T-cell (primary cell): ENCODE data around the gene HAND1. TPM values are rescaled to one million over a fixed set of nuclear protein-coding genes. Genes with fewer than 3 reads are reported as not detected.
A peak's percentile ranks its signal among the peaks of the same experiment; 100 is the strongest.

Experiments used
- ATAC-seq, 4 experiments: fragments of 200-7000 bp in 3 of 4; fragments of 150-1000 bp in 1 of 4; cut with Tn5 transposase; replicated peaks in 1 of 4; 1 replicate in 3 of 4; 2 replicates in 1 of 4; pipeline ENCODE4 v1.10.0; 2021; ENCODE audit warnings: moderate library complexity in 3 of 4, mild to moderate bottlenecking in 2 of 4, moderate number of reproducible peaks in 1 of 4
- CTCF ChIA-PET, 2 donors: fragments of 300-600 bp; sonication (Branson Sonifier 250); formaldehyde crosslinking; loops; one replicate each; lab custom pipeline; 2022; ENCODE audit warnings: antibody characterized with exemption in 2 of 2; lab: Charles Lee
- POLR2A ChIA-PET, 2 donors: fragments of 300-600 bp; sonication (Branson Sonifier 250); formaldehyde crosslinking; loops; one replicate each; lab custom pipeline; 2022; ENCODE audit warnings: antibody characterized with exemption in 2 of 2; lab: Charles Lee
- DNase-seq, 35 experiments: peaks; one replicate each; pipeline versions ENCODE4 v3.0.0 to v3.0.0-alpha.2; 2013 to 2023
- H3K27ac ChIP-seq: one replicate; pipeline ENCODE4 v1.5.1; 2013; ENCODE audit warnings: low read length
- H3K27me3 ChIP-seq, 2 experiments: replicated peaks in 1 of 2; 1 replicate in 1 of 2; 2 replicates in 1 of 2; pipeline versions ENCODE4 v1.6.1 to v1.7.0; 2013; ENCODE audit warnings: low read length in 1 of 2, mixed read lengths in 1 of 2; ENCODE audit not compliant: control insufficient read depth in 2 of 2, insufficient read depth in 2 of 2; ENCODE audit errors: extremely low read depth in 1 of 2
- H3K36me3 ChIP-seq, 2 donors: 1 replicate in 1 of 2; 2 replicates in 1 of 2; pipeline versions ENCODE4 v1.6.1 to v1.7.0; 2013; ENCODE audit warnings: low read length in 1 of 2; ENCODE audit not compliant: control insufficient read depth in 2 of 2, insufficient read depth in 1 of 2; ENCODE audit errors: extremely low read depth in 1 of 2
- H3K4me1 ChIP-seq, 2 experiments: 1 replicate in 1 of 2; 2 replicates in 1 of 2; pipeline versions ENCODE4 v1.6.1 to v1.7.0; 2013; ENCODE audit warnings: low read length in 2 of 2, mixed read lengths in 1 of 2; ENCODE audit not compliant: insufficient read depth in 2 of 2, control insufficient read depth in 1 of 2; ENCODE audit errors: extremely low read depth in 1 of 2
- H3K4me3 ChIP-seq, 2 donors: 1 replicate in 1 of 2; 2 replicates in 1 of 2; pipeline versions ENCODE4 v1.5.1 to v1.7.0; 2013; ENCODE audit warnings: mild to moderate bottlenecking in 2 of 2, low read length in 1 of 2, moderate library complexity in 1 of 2; ENCODE audit not compliant: control insufficient read depth in 1 of 2; ENCODE audit errors: extremely low read depth in 1 of 2
- H3K9me3 ChIP-seq: 2 replicates; pipeline ENCODE4 v1.7.0; 2013
- H3K27ac Mint-ChIP-seq, 2 donors: one replicate each; pipeline ENCODE4 v1.8.0; 2020 to 2021; ENCODE audit warnings: mild to moderate bottlenecking in 2 of 2, mixed read lengths in 2 of 2
- H3K27me3 Mint-ChIP-seq, 2 donors: one replicate each; pipeline ENCODE4 v1.8.0; 2021 to 2022; ENCODE audit warnings: mixed read lengths in 2 of 2
- H3K36me3 Mint-ChIP-seq: one replicate; pipeline ENCODE4 v1.8.0; 2021; ENCODE audit warnings: mixed read lengths
- H3K4me1 Mint-ChIP-seq, 3 donors: one replicate each; pipeline ENCODE4 v1.8.0; 2020 to 2022; ENCODE audit warnings: mixed read lengths in 3 of 3, mild to moderate bottlenecking in 1 of 3
- H3K4me3 Mint-ChIP-seq, 3 donors: one replicate each; pipeline ENCODE4 v1.8.0; 2020 to 2022; ENCODE audit warnings: mild to moderate bottlenecking in 3 of 3, mixed read lengths in 3 of 3, moderate library complexity in 3 of 3
- H3K9me3 Mint-ChIP-seq, 3 donors: one replicate each; pipeline ENCODE4 v1.8.0; 2020 to 2022; ENCODE audit warnings: mixed read lengths in 3 of 3
- WGBS: methylation state at CpG from one replicate; pipeline ENCODE4 v1.1.5; 2013; ENCODE audit warnings: missing lambda C conversion rate; ENCODE audit not compliant: insufficient coverage; 5-methylcytosine and 5-hydroxymethylcytosine counted together
- total RNA-seq, 35 experiments: library from RNA in 6 of 35; stranded (reverse) in 6 of 35; fragments of 120-200 nt in 1 of 35; gene quantifications; one replicate each; pipeline versions ENCODE4 v1.2.1 to v1.2.4 and lab custom pipeline; 2013 to 2026

HAND1 gene
- total RNA-seq, 5 donors from 2014 or later (not counting 1 experiment from before 2014, with no cell fraction given) = not detected

GRCh38 chr5:154459015-154459414 lies 19.0 kb downstream of the HAND1 start:
- no peaks in the 10 kb centered on the region for H3K4me1 Mint-ChIP-seq
- H3K36me3 ChIP-seq = peaks cover 5 to 41% of the 10 kb centered on the region in 2 donors
- WGBS = 80% methylated on average over 2 of the region's 3 CpGs
- ATAC-seq (no peak), DNase-seq (no peak)
- ChIA-PET CTCF (no interaction called here), POLR2A (no interaction called here)
- no peaks in the 10 kb centered on the region for H3K9me3 ChIP-seq
- no peak overlapping the region for H3K27ac Mint-ChIP-seq
- H3K27me3 Mint-ChIP-seq = no peaks in the 10 kb centered on the region
- H3K9me3 Mint-ChIP-seq = no peaks in the 10 kb centered on the region
- no peaks in the 10 kb centered on the region for H3K4me1 ChIP-seq
- H3K27ac ChIP-seq = no peak overlapping the region
- no peaks in the 10 kb centered on the region for H3K27me3 ChIP-seq
- peaks cover 52% of the 10 kb centered on the region for H3K36me3 Mint-ChIP-seq
- H3K4me3 Mint-ChIP-seq = no peak overlapping the region
- no peak overlapping the region for H3K4me3 ChIP-seq

DNA sequence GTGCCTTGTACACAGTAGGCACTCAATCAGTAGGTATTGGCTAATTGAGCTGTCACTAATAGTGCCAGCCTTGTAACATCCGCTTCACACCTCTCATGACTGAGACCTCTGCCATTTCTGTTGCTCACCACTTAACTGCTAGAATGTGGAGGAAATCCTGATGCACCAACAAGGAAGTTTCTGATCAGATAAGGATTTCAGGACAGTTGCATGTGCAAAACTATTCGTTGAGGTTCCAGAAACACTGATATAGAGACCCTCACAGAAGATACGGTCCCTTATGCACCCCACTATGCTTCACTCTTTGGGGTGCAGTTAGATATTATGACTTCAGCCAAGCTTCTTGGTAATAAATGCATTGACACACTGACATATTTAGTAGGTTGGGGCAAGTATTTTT lies 21.5 kb downstream of the HAND1 start:
- Mint-ChIP-seq H3K36me3 (peaks cover 65% of the 10 kb centered on the region), H3K9me3 (no peaks in the 10 kb centered on the region), H3K4me1 (peaks cover 0 to 7% (median 0%) of the 10 kb centered on the region in 3 donors), H3K27me3 (no peaks in the 10 kb centered on the region), H3K4me3 (no peak overlapping the region), H3K27ac (no peak overlapping the region)
- no peaks in the 10 kb centered on the region for H3K4me1 ChIP-seq
- ChIA-PET POLR2A (interaction anchor here in 1 of 2 donors (0.5 kb wide), 1 partner anchor 13 kb away, joined by 4 read pairs; no protein-coding TSS in a partner anchor), CTCF (no interaction called here)
- no peaks in the 10 kb centered on the region for H3K27me3 ChIP-seq
- H3K36me3 ChIP-seq = peaks cover 5 to 65% of the 10 kb centered on the region in 2 donors
- no peak overlapping the region for H3K27ac ChIP-seq
- DNase-seq = no peak
- H3K4me3 ChIP-seq = no peak overlapping the region
- WGBS = no CpG with 5 or more reads among the region's 3 CpGs
- ATAC-seq = no peak
- no peaks in the 10 kb centered on the region for H3K9me3 ChIP-seq

- CTCF ChIA-PET = no interaction called here
Observed at GRCh38 chr5:154455585-154455984, 22.4 kb downstream of the HAND1 start.

DNA sequence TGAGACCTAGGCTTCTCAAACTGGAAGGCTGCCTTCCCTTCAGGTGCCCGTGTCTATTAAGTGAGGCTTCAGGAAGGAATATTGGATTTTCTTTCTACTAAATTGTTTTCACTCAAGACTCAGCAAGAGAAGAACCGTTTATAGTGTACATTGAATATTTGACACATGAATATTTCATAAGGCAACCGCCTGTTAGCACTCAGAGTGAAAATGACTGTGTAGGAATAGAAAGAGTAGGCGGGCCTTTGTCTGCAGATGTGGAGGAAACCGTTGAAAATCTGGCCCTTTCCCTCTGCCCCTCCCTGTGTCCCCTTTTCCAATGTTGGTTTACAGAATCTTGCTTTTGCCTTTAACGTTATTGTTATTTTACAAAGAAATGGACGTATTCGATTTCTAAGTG lies 26.1 kb downstream of the HAND1 start:
- POLR2A ChIA-PET = no interaction called here

More at GRCh38 chr5:154455585-154455984, 22.4 kb downstream of the HAND1 start:
- H3K9me3 Mint-ChIP-seq = no peaks in the 10 kb centered on the region
- Histone ChIP-seq H3K27ac (no peak overlapping the region), H3K4me3 (no peak overlapping the region), H3K9me3 (no peaks in the 10 kb centered on the region), H3K4me1 (no peaks in the 10 kb centered on the region), H3K36me3 (peaks cover 2 to 74% of the 10 kb centered on the region in 2 donors), H3K27me3 (no peaks in the 10 kb centered on the region)
- H3K27me3 Mint-ChIP-seq = no peaks in the 10 kb centered on the region
- H3K36me3 Mint-ChIP-seq = peaks cover 69% of the 10 kb centered on the region
- no CpG with 5 or more reads among the region's 5 CpGs for WGBS
- POLR2A ChIA-PET = no interaction called here
- DNase-seq = no peak
- H3K4me1 Mint-ChIP-seq = peaks cover under 1 to 10% (median 3%) of the 10 kb centered on the region in 3 donors
- H3K27ac Mint-ChIP-seq = no peak overlapping the region
- no peak for ATAC-seq
- H3K4me3 Mint-ChIP-seq = no peak overlapping the region

GRCh38 chr5:154449786-154450185 lies 28.2 kb downstream of the HAND1 start:
- H3K36me3 Mint-ChIP-seq = peaks cover 36% of the 10 kb centered on the region
- Histone ChIP-seq H3K9me3 (no peaks in the 10 kb centered on the region), H3K27ac (no peak overlapping the region), H3K4me3 (no peak overlapping the region), H3K4me1 (peaks cover 18 to 30% of the 10 kb centered on the region in 2 experiments), H3K36me3 (peaks cover 0 to 45% of the 10 kb centered on the region in 2 donors), H3K27me3 (no peaks in the 10 kb centered on the region)
- peak overlapping the region in 1 of 3 donors; percentile 82 for H3K4me3 Mint-ChIP-seq
- no peak overlapping the region for H3K27ac Mint-ChIP-seq
- H3K4me1 Mint-ChIP-seq = peaks cover 39 to 59% (median 48%) of the 10 kb centered on the region in 3 donors
- POLR2A ChIA-PET = no interaction called here
- CTCF ChIA-PET = interaction anchor here (0.9 to 1.7 kb wide), 3 partner anchors 8 to 378 kb away, joined by 3 to 7 read pairs (median 3); no protein-coding TSS in a partner anchor
- H3K9me3 Mint-ChIP-seq = no peaks in the 10 kb centered on the region
- DNase-seq (no peak), ATAC-seq (no peak)
- H3K27me3 Mint-ChIP-seq = no peaks in the 10 kb centered on the region
- WGBS = 100% methylated on average over 1 of the region's 2 CpGs

More for the DNA sequence above, 26.1 kb downstream of the HAND1 start:
- ATAC-seq (no peak), DNase-seq (no peak)
- no CpG with 5 or more reads among the region's 8 CpGs for WGBS
- CTCF ChIA-PET = interaction anchor here in 1 of 2 donors (1.0 kb wide), 1 partner anchor 380 kb away, joined by 3 read pairs; no protein-coding TSS in a partner anchor
- Histone ChIP-seq H3K27me3 (no peaks in the 10 kb centered on the region), H3K4me1 (peaks cover 18 to 23% of the 10 kb centered on the region in 2 experiments), H3K27ac (no peak overlapping the region), H3K4me3 (no peak overlapping the region), H3K9me3 (no peaks in the 10 kb centered on the region), H3K36me3 (peaks cover 0 to 66% of the 10 kb centered on the region in 2 donors)
- H3K9me3 Mint-ChIP-seq = no peaks in the 10 kb centered on the region
- peaks cover 33 to 46% (median 37%) of the 10 kb centered on the region in 3 donors for H3K4me1 Mint-ChIP-seq
- no peaks in the 10 kb centered on the region for H3K27me3 Mint-ChIP-seq
- peak overlapping the region in 1 of 2 donors; percentile 12 for H3K27ac Mint-ChIP-seq
- H3K4me3 Mint-ChIP-seq = no peak overlapping the region
- peaks cover 55% of the 10 kb centered on the region for H3K36me3 Mint-ChIP-seq

GRCh38 chr5:154447089-154447725 lies 30.8 kb downstream of the HAND1 start:
- Histone ChIP-seq H3K27ac (peak overlapping the region; percentile 43), H3K36me3 (peaks cover 0 to 27% of the 10 kb centered on the region in 2 donors), H3K4me3 (peak overlapping the region; percentile 65 to 95), H3K9me3 (no peaks in the 10 kb centered on the region), H3K4me1 (peaks cover 22 to 34% of the 10 kb centered on the region in 2 experiments), H3K27me3 (no peaks in the 10 kb centered on the region)
- Mint-ChIP-seq H3K36me3 (peaks cover 23% of the 10 kb centered on the region), H3K9me3 (no peaks in the 10 kb centered on the region), H3K27me3 (no peaks in the 10 kb centered on the region), H3K27ac (peak overlapping the region; percentile 82 to 86), H3K4me1 (peaks cover 53 to 62% (median 59%) of the 10 kb centered on the region in 3 donors), H3K4me3 (peak overlapping the region; percentile 82 to 90 (median 90))
- POLR2A ChIA-PET = no interaction called here
- no peak for ATAC-seq
- CTCF ChIA-PET = interaction anchor here in 1 of 2 donors (1.4 kb wide), 1 partner anchor 19 kb away, joined by 10 read pairs; no protein-coding TSS in a partner anchor
- peak in 1 of 35 experiments; percentile 36 for DNase-seq
- 23% methylated on average over 4 of the region's 10 CpGs for WGBS
